GM18526 (cell line): Measurements from ENCODE around the gene CSTB.

ENCODE experiments used
- POLR2A ChIP-seq: IDR thresholded peaks from 3 replicates; pipeline ENCODE4 v1.6.1; 2011; ENCODE audit not compliant: insufficient read length; ENCODE audit errors: extremely low read depth

CSTB gene

DNA sequence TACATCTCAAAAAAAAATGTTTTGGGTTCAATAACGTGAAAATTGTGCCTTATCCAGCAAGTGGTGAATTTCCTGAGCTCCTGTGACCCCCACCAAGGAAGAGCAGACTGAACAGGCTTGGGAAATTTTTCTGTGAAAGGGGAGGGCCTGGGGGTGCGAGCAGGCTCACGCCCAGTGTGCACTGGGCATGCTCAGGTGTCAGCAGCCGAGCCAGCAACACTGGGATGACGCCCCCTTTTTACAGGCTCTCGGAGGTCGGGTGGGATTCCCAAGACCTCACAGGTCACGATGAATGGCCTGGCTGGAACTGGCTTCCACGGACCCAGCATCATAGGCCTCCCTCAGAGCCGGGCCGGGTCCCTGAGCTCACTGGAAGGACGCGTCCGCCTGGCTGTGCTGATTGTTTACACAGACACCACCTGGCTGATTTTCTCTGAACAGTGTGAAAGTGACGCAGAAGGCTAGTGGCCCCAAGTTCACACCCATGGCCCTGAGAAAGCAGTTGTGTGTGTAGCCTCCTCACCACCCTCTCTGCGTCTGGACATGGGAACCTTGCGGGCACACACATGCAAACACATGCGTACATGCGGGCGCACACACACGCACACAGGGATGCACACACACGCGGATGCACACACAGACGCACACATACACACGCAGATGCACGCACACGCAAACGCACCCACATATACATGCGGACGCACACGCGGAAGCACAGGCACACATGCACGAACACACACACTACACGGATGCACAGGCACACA, 9.2 kb downstream of the CSTB start:
- no peak for TF ChIP-seq POLR2A

- TF ChIP-seq POLR2A, result no peak
Measured at GRCh38 chr21:43764576-43765495, 11.3 kb downstream of the CSTB start.

GRCh38 chr21:43763901-43764523, 12.1 kb downstream of the CSTB start:
- no peak for TF ChIP-seq POLR2A

DNA sequence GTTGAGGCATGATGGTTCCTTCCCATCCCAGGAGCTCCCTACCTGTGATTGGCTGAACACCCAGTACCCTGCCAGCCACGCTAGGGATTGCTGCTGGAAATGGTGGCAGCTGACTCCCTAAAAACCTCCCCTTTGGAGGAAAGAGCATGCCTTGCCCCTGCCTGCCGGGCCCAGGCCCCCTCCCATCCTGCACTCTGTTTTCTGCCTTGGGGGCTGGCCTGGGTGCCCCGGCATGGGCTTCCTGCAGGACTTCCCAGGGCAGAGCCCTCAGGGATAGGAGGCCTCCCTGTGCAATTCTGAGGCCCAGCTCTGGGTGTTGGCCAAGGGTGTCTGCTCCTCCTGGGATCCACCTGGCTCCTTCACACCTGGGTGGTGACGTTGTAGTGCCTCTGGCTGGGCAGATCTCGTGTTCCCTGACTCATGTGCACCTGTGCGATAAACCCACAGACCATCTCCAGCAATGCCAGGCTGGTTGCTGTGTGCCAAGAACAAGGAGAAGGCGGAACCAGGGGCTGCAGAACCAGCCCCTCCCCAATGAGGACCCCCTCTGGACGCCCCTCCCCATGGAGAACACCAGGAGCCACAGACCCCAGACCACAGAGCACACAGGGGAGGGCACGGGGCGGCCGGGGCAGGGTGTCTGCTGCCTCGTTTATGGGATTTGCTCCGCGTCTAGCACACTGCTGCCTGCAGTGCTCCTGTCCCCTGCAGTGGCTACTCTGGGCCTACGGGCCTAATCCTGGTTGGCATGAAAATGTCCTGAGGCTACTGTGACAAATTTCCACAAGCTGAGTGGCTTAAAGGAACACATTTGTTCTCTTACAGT, 13.6 kb downstream of the CSTB start:
- no peak for TF ChIP-seq POLR2A

DNA sequence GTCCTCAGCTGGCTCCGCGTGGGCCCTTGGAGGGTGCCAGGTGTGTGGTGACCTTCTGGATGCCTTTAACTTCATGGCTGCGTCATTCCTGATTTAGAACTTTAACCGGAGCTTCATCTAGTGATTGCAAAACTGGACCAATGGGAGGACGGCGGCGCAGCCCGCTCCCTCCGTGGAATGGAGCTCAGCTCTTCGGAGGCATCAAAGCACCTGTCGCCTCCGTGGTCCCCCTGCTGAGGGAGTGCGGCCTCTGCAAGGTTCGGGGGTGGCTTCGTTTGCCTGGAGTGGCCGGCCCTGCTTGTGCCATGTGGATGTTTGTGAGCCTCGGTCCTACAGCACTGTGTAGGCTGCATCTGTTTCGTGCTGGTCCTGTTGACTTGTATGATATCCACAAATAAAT, 14.2 kb downstream of the CSTB start:
- TF ChIP-seq POLR2A, result no peak

GRCh38 chr21:43760391-43760958, 15.6 kb downstream of the CSTB start:
- no peak for TF ChIP-seq POLR2A

DNA sequence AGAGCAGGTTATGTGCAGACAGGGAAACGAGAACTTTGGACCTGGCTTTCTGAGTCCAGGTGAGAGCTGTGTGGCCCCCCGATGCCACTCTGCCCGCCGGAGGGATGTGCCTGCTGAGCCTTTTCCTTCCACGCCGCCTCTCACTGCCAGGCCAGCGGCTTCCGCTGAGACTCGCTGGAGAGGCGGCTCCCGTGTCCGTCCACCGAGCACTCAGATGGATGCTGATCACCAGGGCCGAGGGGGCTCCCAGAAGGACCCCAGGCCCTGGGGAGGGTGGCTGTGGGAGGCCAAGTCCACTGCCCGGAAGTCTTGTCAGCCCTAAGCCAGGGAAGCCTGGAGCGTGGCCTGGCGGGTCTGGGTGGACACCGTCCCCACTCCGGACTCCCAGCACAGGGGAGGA, 16.5 kb downstream of the CSTB start:
- no peak for TF ChIP-seq POLR2A

DNA sequence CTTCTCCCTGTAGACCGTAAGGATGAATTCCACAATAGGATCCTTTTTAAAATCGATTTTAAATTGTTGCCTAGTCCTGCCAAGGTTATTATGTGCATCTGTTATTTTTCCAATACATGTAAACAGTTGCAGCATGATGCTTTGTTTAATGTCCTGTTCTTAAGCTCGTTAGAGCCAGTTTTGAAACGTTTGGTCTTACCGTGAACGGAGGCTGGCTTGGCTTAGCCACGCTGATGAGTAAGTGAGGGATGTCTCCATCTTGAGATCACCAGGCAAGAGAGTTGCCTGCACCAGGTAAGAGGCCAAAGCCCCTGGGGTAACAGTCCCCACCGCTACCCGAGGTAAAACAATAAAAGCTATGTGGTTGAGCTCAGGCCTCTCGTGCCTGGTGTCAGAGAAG, 17.3 kb downstream of the CSTB start:
- no peak for TF ChIP-seq POLR2A

- TF ChIP-seq POLR2A, result no peak
Measured at GRCh38 chr21:43758111-43758641, 17.9 kb downstream of the CSTB start.

- no peak for TF ChIP-seq POLR2A
Measured at GRCh38 chr21:43757601-43758000, 18.5 kb downstream of the CSTB start.

- TF ChIP-seq POLR2A, result no peak
Measured at GRCh38 chr21:43755820-43756594, 20.1 kb downstream of the CSTB start.

DNA sequence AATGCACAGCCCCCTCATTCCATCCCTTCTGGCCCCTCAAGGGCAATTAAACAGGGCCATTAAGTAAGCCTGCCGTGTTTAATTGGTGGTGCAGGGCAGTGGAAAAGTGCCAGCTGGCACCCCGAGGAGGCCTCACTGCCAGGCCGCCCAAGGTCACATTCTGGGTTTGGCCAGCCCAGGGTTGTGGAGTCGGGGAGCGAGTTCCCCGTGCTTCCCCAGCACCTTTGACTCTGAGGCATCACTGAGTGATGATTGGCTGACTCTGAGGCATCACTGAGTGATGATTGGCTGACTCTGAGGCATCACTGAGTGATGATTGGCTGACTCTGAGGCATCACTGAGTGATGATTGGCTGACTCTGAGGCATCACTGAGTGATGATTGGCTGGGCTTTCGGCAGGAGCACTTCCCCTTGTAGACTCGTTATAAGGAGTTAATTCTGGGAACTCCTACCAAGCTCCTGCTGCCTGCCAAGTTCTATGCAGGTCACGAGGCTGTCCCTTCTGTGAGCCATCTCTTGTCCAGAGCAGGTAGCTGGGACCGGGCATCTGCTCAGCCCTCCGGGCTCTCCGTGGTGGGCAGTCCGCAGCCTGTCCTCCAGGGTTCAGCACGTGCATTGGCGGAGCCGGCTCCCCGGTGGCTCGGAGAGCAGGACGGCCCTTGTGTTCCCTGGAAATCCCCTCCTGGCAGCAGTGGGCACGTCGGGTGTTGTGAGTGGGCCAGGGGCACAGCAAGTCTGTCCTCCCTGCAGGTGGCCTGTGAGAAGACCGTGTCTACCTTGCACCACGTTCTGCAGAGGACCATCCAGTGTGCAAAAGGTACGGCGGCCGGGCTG, 20.9 kb downstream of the CSTB start:
- no peak for TF ChIP-seq POLR2A

- TF ChIP-seq POLR2A, result no peak
Measured at GRCh38 chr21:43753439-43753799, 22.7 kb downstream of the CSTB start.

- no peak for TF ChIP-seq POLR2A
Measured at GRCh38 chr21:43752758-43753438, 23.2 kb downstream of the CSTB start.
